Coronary artery (tissue), 2 donors: ENCODE results near the gene LEMD1.

Experiments used
- DNase-seq: peaks from one replicate; pipeline ENCODE4 v3.0.0-alpha.2; 2017; ENCODE audit warnings: low spot score
- H3K27ac ChIP-seq, 2 donors: fragments of 200-600 bp; sonication (generic); one replicate each; pipeline ENCODE4 v1.5.1; 2016 to 2019
- H3K4me3 ChIP-seq: fragments of 200-600 bp; sonication (generic); 2 replicates; pipeline ENCODE4 v1.5.1; 2016; ENCODE audit warnings: mild to moderate bottlenecking, moderate library complexity
- TF ChIP-seq, protein P1 (sequence below): fragments of 200-600 bp; sonication (generic); IDR thresholded peaks from one replicate; pipeline ENCODE4 v1.5.1; 2019; ENCODE audit warnings: antibody characterized with exemption

Gene LEMD1

DNA sequence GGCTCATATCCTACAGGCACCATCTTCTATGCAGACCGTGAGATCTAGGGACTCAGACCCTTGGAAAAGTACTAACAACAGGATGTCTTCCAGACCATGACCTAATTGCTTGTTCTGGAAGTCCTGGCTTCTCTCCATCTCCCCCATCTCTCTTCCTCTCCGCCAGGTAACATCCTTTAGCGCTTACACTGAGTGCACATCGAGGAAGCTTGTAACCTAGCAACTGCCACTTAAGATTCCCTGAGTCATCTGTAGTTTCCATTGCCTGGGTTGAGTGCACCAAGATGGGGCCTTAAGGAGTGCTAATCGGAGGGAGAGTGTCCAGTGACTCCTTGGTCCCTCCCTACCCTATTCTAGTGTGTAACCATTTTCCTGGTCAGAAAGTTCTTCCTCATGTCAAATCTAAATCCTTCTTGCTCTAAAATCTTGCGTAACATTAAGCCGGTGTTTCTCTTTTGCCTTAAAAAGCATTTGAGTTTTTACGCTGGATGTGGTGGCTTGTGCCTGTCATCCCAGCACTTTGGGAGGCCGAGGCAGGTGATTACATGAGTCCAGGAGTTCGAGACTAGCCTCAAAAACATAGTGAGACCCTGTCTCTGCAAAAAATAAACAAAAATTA, 74.8 kb downstream of the LEMD1 start:
- TF ChIP-seq, protein P1, sequence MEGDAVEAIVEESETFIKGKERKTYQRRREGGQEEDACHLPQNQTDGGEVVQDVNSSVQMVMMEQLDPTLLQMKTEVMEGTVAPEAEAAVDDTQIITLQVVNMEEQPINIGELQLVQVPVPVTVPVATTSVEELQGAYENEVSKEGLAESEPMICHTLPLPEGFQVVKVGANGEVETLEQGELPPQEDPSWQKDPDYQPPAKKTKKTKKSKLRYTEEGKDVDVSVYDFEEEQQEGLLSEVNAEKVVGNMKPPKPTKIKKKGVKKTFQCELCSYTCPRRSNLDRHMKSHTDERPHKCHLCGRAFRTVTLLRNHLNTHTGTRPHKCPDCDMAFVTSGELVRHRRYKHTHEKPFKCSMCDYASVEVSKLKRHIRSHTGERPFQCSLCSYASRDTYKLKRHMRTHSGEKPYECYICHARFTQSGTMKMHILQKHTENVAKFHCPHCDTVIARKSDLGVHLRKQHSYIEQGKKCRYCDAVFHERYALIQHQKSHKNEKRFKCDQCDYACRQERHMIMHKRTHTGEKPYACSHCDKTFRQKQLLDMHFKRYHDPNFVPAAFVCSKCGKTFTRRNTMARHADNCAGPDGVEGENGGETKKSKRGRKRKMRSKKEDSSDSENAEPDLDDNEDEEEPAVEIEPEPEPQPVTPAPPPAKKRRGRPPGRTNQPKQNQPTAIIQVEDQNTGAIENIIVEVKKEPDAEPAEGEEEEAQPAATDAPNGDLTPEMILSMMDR, result no peak
- Histone ChIP-seq H3K27ac (no peak overlapping the region), H3K4me3 (no peak overlapping the region)
- DNase-seq, result no peak

GRCh38 chr1:205345761-205346160, 76.1 kb downstream of the LEMD1 start:
- H3K4me3 ChIP-seq, result no peak overlapping the region

DNA sequence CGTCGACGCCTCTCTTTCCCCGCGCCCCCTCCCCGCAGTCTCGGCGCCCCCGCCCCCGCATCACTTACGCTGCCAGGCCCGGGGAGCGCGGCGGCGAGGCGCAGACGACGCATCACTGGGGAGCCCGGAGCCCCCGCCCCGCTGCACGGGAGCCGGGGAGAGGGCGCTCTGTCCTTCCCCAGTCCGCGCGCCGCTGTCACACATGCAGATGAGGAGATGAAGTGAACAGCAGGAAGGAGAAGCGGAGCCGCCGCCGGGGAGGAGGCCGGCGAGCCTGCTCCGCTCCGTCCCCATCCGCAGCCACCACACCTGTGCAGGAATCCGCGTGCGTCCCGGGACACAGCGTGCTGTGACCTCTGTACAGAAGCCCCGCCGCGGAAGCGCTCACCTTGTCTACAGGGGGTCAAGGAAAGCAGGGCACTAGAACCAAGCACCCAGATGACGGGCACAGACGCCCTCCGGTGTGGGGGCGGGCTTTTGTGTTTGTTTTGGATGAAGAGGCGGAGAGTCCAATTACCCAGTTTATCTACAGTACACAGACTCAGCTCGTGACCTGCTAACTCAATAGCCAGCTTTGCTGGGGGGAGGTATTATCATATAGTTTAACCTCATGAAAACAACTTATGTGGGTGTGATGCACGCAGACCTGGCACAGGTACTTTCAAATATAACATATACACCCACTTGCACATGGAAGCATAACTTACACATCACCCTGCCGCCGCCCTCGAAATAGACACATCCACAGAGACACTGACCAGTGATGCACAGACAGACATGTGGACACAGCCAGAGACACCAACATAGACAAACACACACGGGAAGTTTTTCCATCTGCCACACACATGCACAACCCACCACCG, 77.6 kb downstream of the LEMD1 start:
- H3K27ac ChIP-seq, result no peak overlapping the region
- TF ChIP-seq, protein P1, result no peak
- H3K4me3 ChIP-seq, result peak overlapping the region; percentile 67
- DNase-seq, result no peak

More at GRCh38 chr1:205345761-205346160, 76.1 kb downstream of the LEMD1 start:
- no peak for DNase-seq
- H3K27ac ChIP-seq, result no peak overlapping the region
- TF ChIP-seq, protein P1, result no peak

GRCh38 chr1:205343431-205344065, 78.3 kb downstream of the LEMD1 start:
- Histone ChIP-seq H3K27ac (no peak overlapping the region), H3K4me3 (peak overlapping the region; percentile 67)
- DNase-seq, result no peak
- TF ChIP-seq, protein P1, result no peak

- H3K27ac ChIP-seq, result no peak overlapping the region
- peak overlapping the region; percentile 67 for H3K4me3 ChIP-seq
- no peak for DNase-seq
- TF ChIP-seq, protein P1, result no peak
These were observed 78.9 kb downstream of the LEMD1 start for GRCh38 chr1:205342986-205343385.

DNA sequence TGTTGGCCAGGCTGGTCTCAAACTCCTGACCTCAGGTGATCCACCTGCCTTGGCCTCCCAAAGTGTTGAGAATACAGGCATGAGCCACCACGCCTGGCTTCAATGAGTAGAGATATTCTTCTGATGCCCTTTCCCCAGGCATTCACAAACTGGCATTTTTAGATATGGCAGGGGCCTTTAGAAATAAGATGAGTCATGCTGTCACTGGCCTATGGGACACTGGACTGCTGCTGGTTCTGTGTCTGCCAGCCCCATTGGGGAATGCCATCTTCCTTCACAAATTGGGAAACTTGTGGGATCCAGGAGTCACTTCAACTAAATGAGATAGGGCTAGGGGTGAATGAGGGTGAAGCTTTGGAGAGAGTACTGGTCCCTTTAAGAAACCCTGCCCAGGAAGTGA, 81.2 kb downstream of the LEMD1 start:
- H3K27ac ChIP-seq, result no peak overlapping the region
- no peak overlapping the region for H3K4me3 ChIP-seq
- DNase-seq, result no peak
- TF ChIP-seq, protein P1, result no peak
